K562 (cell line): ENCODE results near the gene SLC16A10. TPM values are rescaled to one million over a fixed set of nuclear protein-coding genes. Genes with fewer than 3 reads are reported as not detected.

Source experiments
- BCLAF1 ChIP-seq, 2 experiments: fragments of 450-650 bp in 1 of 2; IDR thresholded peaks; 2 replicates each; pipeline ENCODE4 v1.6.1; 2011 to 2017; ENCODE audit warnings: low read depth in 2 of 2, antibody characterized with exemption in 1 of 2, borderline replicate concordance in 1 of 2, low read length in 1 of 2, mild to moderate bottlenecking in 1 of 2, mixed read lengths in 1 of 2; ENCODE audit not compliant: control insufficient read depth in 1 of 2
- CBX3 ChIP-seq, 2 experiments: IDR thresholded peaks; 1 replicate in 1 of 2; 2 replicates in 1 of 2; pipeline ENCODE4 v1.6.1; 2012; ENCODE audit warnings: inconsistent platforms in 2 of 2, low read length in 2 of 2, borderline replicate concordance in 1 of 2, control low read depth in 1 of 2
- E2F1 ChIP-seq: sonication (generic); formaldehyde crosslinking; IDR thresholded peaks from 2 replicates; pipeline ENCODE4 v1.8.1; 2023; ENCODE audit warnings: mild to moderate bottlenecking, missing genetic modification reagents, moderate library complexity
- ERF ChIP-seq: fragments of 450-650 bp; formaldehyde crosslinking; IDR thresholded peaks from 2 replicates; pipeline ENCODE4 v1.4.0; 2020; ENCODE audit warnings: mild to moderate bottlenecking, mixed read lengths
- FOXA3 ChIP-seq, 2 experiments: fragments of 450-650 bp in 1 of 2; sonication (generic) in 1 of 2; formaldehyde crosslinking; IDR thresholded peaks in 1 of 2; conservative IDR thresholded peaks in 1 of 2; 2 replicates each; pipeline versions ENCODE4 v1.4.0 to v1.8.0; 2020 to 2022; ENCODE audit warnings: mild to moderate bottlenecking in 2 of 2, missing genetic modification reagents in 1 of 2
- GATA2 ChIP-seq: sonication (generic); formaldehyde crosslinking; IDR thresholded peaks from 2 replicates; pipeline ENCODE4 v1.4.0; 2020; ENCODE audit warnings: mild to moderate bottlenecking, missing genetic modification reagents
- HBP1 ChIP-seq: fragments of 450-650 bp; formaldehyde crosslinking; IDR thresholded peaks from 2 replicates; pipeline ENCODE4 v1.4.0; 2022; ENCODE audit warnings: missing genetic modification characterization
- HDGF ChIP-seq: fragments of 450-650 bp; IDR thresholded peaks from 2 replicates; pipeline ENCODE4 v1.6.1; 2016
- KLF13 ChIP-seq: fragments of 450-650 bp; IDR thresholded peaks from 2 replicates; pipeline ENCODE4 v1.6.1; 2016; ENCODE audit warnings: missing genetic modification characterization, low read depth, mild to moderate bottlenecking, missing compliant biosample characterization, moderate library complexity, borderline replicate concordance
- NEUROD1 ChIP-seq: fragments of 150-350 bp; IDR thresholded peaks from 2 replicates; pipeline ENCODE4 v1.6.1; 2014; ENCODE audit warnings: borderline replicate concordance, low read length, low read depth; ENCODE audit not compliant: partially characterized antibody
- NFYB ChIP-seq: IDR thresholded peaks from 2 replicates; pipeline ENCODE4 v1.6.1; 2011; ENCODE audit warnings: mild to moderate bottlenecking, moderate library complexity; ENCODE audit not compliant: insufficient read length; ENCODE audit errors: extremely low read depth
- NR3C1 ChIP-seq: sonication (generic); formaldehyde crosslinking; IDR thresholded peaks from 2 replicates; pipeline ENCODE4 v1.8.1; 2022; ENCODE audit warnings: missing genetic modification reagents
- PHF8 ChIP-seq: fragments of 200-600 bp; sonication (generic); IDR thresholded peaks from 2 replicates; pipeline ENCODE4 v1.6.1; 2012; ENCODE audit warnings: mixed run types, mild to moderate bottlenecking, inconsistent platforms, low read length, moderate library complexity, borderline replicate concordance
- RAD51 ChIP-seq: fragments of 450-650 bp; IDR thresholded peaks from 2 replicates; pipeline ENCODE4 v1.7.1; 2016; ENCODE audit warnings: low read depth, mild to moderate bottlenecking, borderline replicate concordance
- TCF7 ChIP-seq: sonication (generic); IDR thresholded peaks from 2 replicates; pipeline ENCODE4 v1.6.1; 2016; ENCODE audit warnings: antibody characterized with exemption, borderline replicate concordance
- ZKSCAN8 ChIP-seq: fragments of 200-800 bp; sonication (Bioruptor generic); IDR thresholded peaks from 2 replicates; pipeline ENCODE4 v1.6.1; 2016; ENCODE audit warnings: missing genetic modification characterization, missing compliant biosample characterization
- ZNF133 ChIP-seq: fragments of 250-450 bp; sonication (Bioruptor Pico); IDR thresholded peaks from 2 replicates; pipeline ENCODE4 v1.4.0; 2020; ENCODE audit warnings: mild to moderate bottlenecking
- ZNF511 ChIP-seq: sonication (generic); formaldehyde crosslinking; IDR thresholded peaks from 2 replicates; pipeline ENCODE4 v1.8.0; 2022; ENCODE audit warnings: mild to moderate bottlenecking, missing genetic modification reagents
- ZNF644 ChIP-seq: fragments of 200-800 bp; sonication (Bioruptor generic); IDR thresholded peaks from 2 replicates; pipeline ENCODE4 v1.6.1; 2016; ENCODE audit warnings: low read depth, missing genetic modification characterization, missing compliant biosample characterization
- polyA plus RNA-seq, 8 experiments: library from polyadenylated mRNA; depleted of rRNA in 4 of 8; stranded (reverse) in 5 of 8; unstranded in 3 of 8; fragments of >200 nt; fragmentation: Nextera tagmentation in 2 of 8; fragmentation: Illumina TruSeq in 1 of 8; extraction: Ambion mirVana in 2 of 8; extraction: Trizol in 1 of 8; gene quantifications; 2 replicates each; pipeline versions ENCODE4 v1.2.1 to v1.2.3, GENCODE V29; 2011 to 2014; ENCODE audit warnings: inconsistent platforms in 1 of 8, missing spikeins in 1 of 8
- total RNA-seq, 7 experiments: library from RNA; depleted of rRNA in 6 of 7; stranded (reverse); fragments of >200 nt in 6 of 7; fragmentation: Illumina TruSeq in 2 of 7; extraction: Trizol in 2 of 7; gene quantifications; 2 replicates each; pipeline versions ENCODE4 v1.2.1 to v1.2.3, GENCODE V29; 2011 to 2021; ENCODE audit warnings: low replicate concordance in 1 of 7

SLC16A10 gene
- total and polyA plus RNA-seq, 9 of the 15 experiments (the other 6 are each of a cell fraction or from before 2014, with no cell fraction given), result 0.02 to 0.54 (median 0.24) TPM; not detected in 4

GRCh38 chr6:111259089-111259831 lies 172.0 kb downstream of the SLC16A10 start (continued):
- TF ChIP-seq ZNF511 (CRISPR knock-in tag), result peak; percentile 87; the same call in 1 of the 2 replicates
- TF ChIP-seq BCLAF1 (IDR thresholded peaks at IDR 0.05; ENCODE audit: borderline replicate concordance in 1 of 2, control insufficient read depth in 1 of 2, low read depth in 2 of 2, low read length in 1 of 2), result no peak
- TF ChIP-seq CBX3 (IDR thresholded peaks at IDR 0.05; ENCODE audit: borderline replicate concordance in 1 of 2, low read length in 2 of 2), result peak in 1 of 2 experiments; percentile 69; a peak in 1 of 3 replicates
- no peak for TF ChIP-seq KLF13 (tag)
- TF ChIP-seq FOXA3 (CRISPR knock-in tag; conservative IDR thresholded peaks at IDR 0.05 in 1 of 2, IDR thresholded peaks at IDR 0.05 in 1 of 2), result peak in 1 of 2 experiments; percentile 51; a peak in 1 of 4 replicates
- TF ChIP-seq NEUROD1, result peak; percentile 66
- no peak for TF ChIP-seq ZNF133 (CRISPR knock-in tag)
- 0 out of 2 replicates have a peak, but pooled peaks have one; percentile 76 for TF ChIP-seq HDGF
- TF ChIP-seq NR3C1 (CRISPR knock-in tag), result no peak
- peak; percentile 90 for TF ChIP-seq E2F1 (CRISPR knock-in tag)
- peak; percentile 65; the same call in 1 of the 2 replicates for TF ChIP-seq TCF7
- TF ChIP-seq ERF, result 0 out of 2 replicates have a peak, but pooled peaks have one; percentile 9
- no peak for TF ChIP-seq GATA2 (CRISPR knock-in tag)
- no peak for TF ChIP-seq HBP1
- no peak for TF ChIP-seq ZKSCAN8
- TF ChIP-seq RAD51, result peak; percentile 97
- no peak for TF ChIP-seq ZNF644 (tag)
- no peak for TF ChIP-seq NFYB
- peak; percentile 76; the same call in 1 of the 2 replicates for TF ChIP-seq PHF8
